OCI-LY7 (cell line): ENCODE results near the gene THOC1. TPM values are rescaled to one million over a fixed set of nuclear protein-coding genes. Genes with fewer than 3 reads are reported as not detected.

Experiments used
- BruUV-seq: library from RNA; stranded (reverse); fragments of 400-500 nt; replicated peaks from 2 replicates; lab custom pipeline; 2021; lab: Mats Ljungman, UMichigan
- CTCF ChIA-PET: fragments of 300-600 bp; sonication (Branson Sonifier 250); formaldehyde crosslinking; loops from one replicate; lab custom pipeline; 2022; ENCODE audit warnings: antibody characterized with exemption; ENCODE audit not compliant: unreplicated experiment; lab: Charles Lee
- POLR2A ChIA-PET: fragments of 300-600 bp; sonication (Branson Sonifier 250); formaldehyde crosslinking; loops from one replicate; lab custom pipeline; 2022; ENCODE audit warnings: antibody characterized with exemption; lab: Charles Lee
- DNase-seq: peaks from one replicate; pipeline ENCODE4 v3.0.0-alpha.2; 2015; ENCODE audit warnings: low spot score
- H2AFZ ChIP-seq: fragments of 200-600 bp; sonication (generic), shearing (Covaris generic); 2 replicates; pipeline ENCODE4 v1.6.1; 2014; ENCODE audit warnings: mild to moderate bottlenecking, antibody characterized with exemption, low read length, moderate library complexity
- H3K27ac ChIP-seq: fragments of 200-600 bp; sonication (generic); 2 replicates; pipeline ENCODE4 v1.5.1; 2014; ENCODE audit warnings: mixed run types, low read depth, mild to moderate bottlenecking, moderate library complexity, low read length, inconsistent platforms; ENCODE audit not compliant: poor library complexity, severe bottlenecking
- H3K36me3 ChIP-seq: fragments of 200-600 bp; sonication (generic); 2 replicates; pipeline ENCODE4 v1.6.1; 2014; ENCODE audit warnings: mild to moderate bottlenecking, antibody characterized with exemption, low read length, moderate library complexity, mixed read lengths; ENCODE audit not compliant: insufficient read depth
- H3K4me1 ChIP-seq: fragments of 200-600 bp; sonication (generic); 2 replicates; pipeline ENCODE4 v1.5.1; 2014; ENCODE audit warnings: mild to moderate bottlenecking, low read length; ENCODE audit not compliant: insufficient read depth, poor library complexity, severe bottlenecking
- H3K4me2 ChIP-seq: fragments of 200-600 bp; sonication (generic); 2 replicates; pipeline ENCODE4 v1.6.1; 2014; ENCODE audit warnings: mild to moderate bottlenecking, low read length
- H3K4me3 ChIP-seq: fragments of 200-600 bp; sonication (generic); 2 replicates; pipeline ENCODE4 v1.5.1; 2014; ENCODE audit warnings: mild to moderate bottlenecking, low read depth, low read length; ENCODE audit not compliant: poor library complexity, severe bottlenecking
- H3K79me2 ChIP-seq: fragments of 200-600 bp; sonication (generic); 2 replicates; pipeline ENCODE4 v1.6.1; 2016; ENCODE audit warnings: low read depth, mild to moderate bottlenecking, low read length, moderate library complexity, mixed read lengths; ENCODE audit not compliant: insufficient read depth
- H3K9me2 ChIP-seq: fragments of 200-600 bp; sonication (generic); 2 replicates; pipeline ENCODE4 v1.6.1; 2016; ENCODE audit warnings: mild to moderate bottlenecking, low read length, mixed read lengths; ENCODE audit not compliant: insufficient read depth
- H3K9me3 ChIP-seq: fragments of 200-600 bp; sonication (generic); 2 replicates; pipeline ENCODE4 v1.6.1; 2014; ENCODE audit warnings: mild to moderate bottlenecking, mixed run types, low read length, mixed read lengths
- H4K20me1 ChIP-seq: fragments of 200-600 bp; sonication (generic); 2 replicates; pipeline ENCODE4 v1.6.1; 2014; ENCODE audit warnings: mild to moderate bottlenecking, antibody characterized with exemption, low read length, moderate library complexity, mixed read lengths; ENCODE audit not compliant: insufficient read depth
- EZH2phosphoT487 ChIP-seq: fragments of 200-600 bp; sonication (generic); IDR thresholded peaks from 2 replicates; pipeline ENCODE4 v1.6.1; 2018; ENCODE audit warnings: low read depth, borderline replicate concordance, mild to moderate bottlenecking, mixed run types, antibody characterized with exemption, low read length, moderate library complexity, mixed read lengths
- intact Hi-C: fragments of 100-400 bp; cut with micrococcal nuclease; formaldehyde crosslinking; loops from one replicate; pipeline ENCODE4 v1.10.0; 2022; ENCODE audit not compliant: unreplicated experiment
- total RNA-seq, 2 experiments: library from RNA; depleted of rRNA in 1 of 2; stranded (reverse); fragments of >200 nt in 1 of 2; shearing (Covaris generic) in 1 of 2; gene quantifications; 2 replicates each; pipeline ENCODE4 v1.2.3, GENCODE V29; 2014 to 2022
- TF ChIP-seq, protein P1 (sequence below): fragments of 200-600 bp; sonication (generic); conservative IDR thresholded peaks from 2 replicates; pipeline ENCODE4 v1.5.1; 2014; ENCODE audit warnings: mild to moderate bottlenecking, antibody characterized with exemption, low read length, moderate library complexity, mixed read lengths

THOC1 gene
- total RNA-seq, 2 experiments from 2014 or later, result 70.4 to 74.6 TPM

GRCh38 chr18:316393-316792, 48.5 kb upstream of the THOC1 start:
- Histone ChIP-seq H3K27ac (no peak overlapping the region), H3K9me3 (no peaks in the 10 kb centered on the region), H3K36me3 (no peaks in the 10 kb centered on the region), H3K4me3 (no peak overlapping the region), H4K20me1 (no peaks in the 10 kb centered on the region), H3K4me2 (no peak overlapping the region), H3K9me2 (no peaks in the 10 kb centered on the region), H2AFZ (no peak overlapping the region), H3K79me2 (no peaks in the 10 kb centered on the region), H3K4me1 (no peaks in the 10 kb centered on the region)
- POLR2A ChIA-PET, result interaction anchor here (0.6 to 1.2 kb wide), 2 partner anchors 13 to 301 kb away, joined by 3 read pairs; no protein-coding TSS in a partner anchor
- no TSS peak for BruUV-seq
- intact Hi-C loops, result no loop called here
- TF ChIP-seq, protein P1, sequence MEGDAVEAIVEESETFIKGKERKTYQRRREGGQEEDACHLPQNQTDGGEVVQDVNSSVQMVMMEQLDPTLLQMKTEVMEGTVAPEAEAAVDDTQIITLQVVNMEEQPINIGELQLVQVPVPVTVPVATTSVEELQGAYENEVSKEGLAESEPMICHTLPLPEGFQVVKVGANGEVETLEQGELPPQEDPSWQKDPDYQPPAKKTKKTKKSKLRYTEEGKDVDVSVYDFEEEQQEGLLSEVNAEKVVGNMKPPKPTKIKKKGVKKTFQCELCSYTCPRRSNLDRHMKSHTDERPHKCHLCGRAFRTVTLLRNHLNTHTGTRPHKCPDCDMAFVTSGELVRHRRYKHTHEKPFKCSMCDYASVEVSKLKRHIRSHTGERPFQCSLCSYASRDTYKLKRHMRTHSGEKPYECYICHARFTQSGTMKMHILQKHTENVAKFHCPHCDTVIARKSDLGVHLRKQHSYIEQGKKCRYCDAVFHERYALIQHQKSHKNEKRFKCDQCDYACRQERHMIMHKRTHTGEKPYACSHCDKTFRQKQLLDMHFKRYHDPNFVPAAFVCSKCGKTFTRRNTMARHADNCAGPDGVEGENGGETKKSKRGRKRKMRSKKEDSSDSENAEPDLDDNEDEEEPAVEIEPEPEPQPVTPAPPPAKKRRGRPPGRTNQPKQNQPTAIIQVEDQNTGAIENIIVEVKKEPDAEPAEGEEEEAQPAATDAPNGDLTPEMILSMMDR, result no peak
- no peak for TF ChIP-seq EZH2phosphoT487
- DNase-seq, result no peak
- CTCF ChIA-PET, result no interaction called here

GRCh38 chr18:313931-314330, 46.1 kb upstream of the THOC1 start:
- no peaks in the 10 kb centered on the region for H3K79me2 ChIP-seq
- no peaks in the 10 kb centered on the region for H3K9me2 ChIP-seq
- no peak for DNase-seq
- TF ChIP-seq EZH2phosphoT487, result no peak
- TF ChIP-seq, protein P1, result no peak
- no peak overlapping the region for H3K27ac ChIP-seq
- no peak overlapping the region for H3K4me2 ChIP-seq
- H3K4me3 ChIP-seq, result no peak overlapping the region
- no peaks in the 10 kb centered on the region for H4K20me1 ChIP-seq
- H3K9me3 ChIP-seq, result no peaks in the 10 kb centered on the region
- CTCF ChIA-PET, result no interaction called here
- no peaks in the 10 kb centered on the region for H3K4me1 ChIP-seq
- no peak overlapping the region for H2AFZ ChIP-seq
- no TSS peak for BruUV-seq
- H3K36me3 ChIP-seq, result no peaks in the 10 kb centered on the region
- intact Hi-C loops, result no loop called here
- POLR2A ChIA-PET, result no interaction called here

- H3K4me1 ChIP-seq, result no peaks in the 10 kb centered on the region
- no peak overlapping the region for H3K27ac ChIP-seq
- no peaks in the 10 kb centered on the region for H3K9me2 ChIP-seq
- CTCF ChIA-PET, result no interaction called here
- no peaks in the 10 kb centered on the region for H4K20me1 ChIP-seq
- intact Hi-C loops, result no loop called here
- TF ChIP-seq, protein P1, result no peak
- no peak for TF ChIP-seq EZH2phosphoT487
- no peaks in the 10 kb centered on the region for H3K36me3 ChIP-seq
- POLR2A ChIA-PET, result interaction anchor here (0.6 kb wide), 1 partner anchor 30 kb away, joined by 3 read pairs; no protein-coding TSS in a partner anchor
- no peak for DNase-seq
- no peaks in the 10 kb centered on the region for H3K79me2 ChIP-seq
- H3K4me3 ChIP-seq, result no peak overlapping the region
- H3K9me3 ChIP-seq, result no peaks in the 10 kb centered on the region
- H2AFZ ChIP-seq, result no peak overlapping the region
- no TSS peak for BruUV-seq
- no peak overlapping the region for H3K4me2 ChIP-seq
These were observed 44.6 kb upstream of the THOC1 start for GRCh38 chr18:312415-312814.
